ENCODE results near the gene KIF24. TPM values are rescaled to one million over a fixed set of nuclear protein-coding genes. Genes with fewer than 3 reads are reported as not detected.

Gene KIF24
- total RNA-seq, 1 experiment from 2014 or later: 3.9 TPM

DNA sequence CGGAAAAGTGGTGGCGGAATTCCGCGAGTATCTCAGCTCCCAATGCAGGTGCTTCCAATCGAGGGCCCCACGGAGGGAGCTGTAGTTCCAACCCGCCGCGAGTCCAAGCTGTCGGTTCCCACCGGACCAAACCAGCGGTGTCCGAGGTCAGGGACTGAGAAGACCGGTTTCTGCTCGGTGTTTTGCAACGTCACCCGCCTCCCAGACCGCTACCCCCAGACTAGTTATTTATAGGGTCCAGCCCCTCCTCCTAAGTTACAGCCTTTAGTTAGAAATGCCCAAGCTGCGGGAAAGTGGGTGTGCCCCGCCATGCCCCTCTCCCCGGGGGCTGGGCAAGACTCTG lies 48.3 kb upstream of the KIF24 start:
- TF ChIP-seq CTCF (IDR thresholded peaks at IDR 0.05; ENCODE audit: insufficient read depth in 1 of 2, low read depth in 1 of 2, low read length in 1 of 2, severe bottlenecking in 1 of 2, unreplicated experiment in 1 of 2): no peak
- Mint-ChIP-seq H3K9me3 (ENCODE audit: unreplicated experiment) (no peaks in the 10 kb centered on the region), H3K4me1 (ENCODE audit: low read depth, unreplicated experiment) (peaks cover 26% of the 10 kb centered on the region), H3K36me3 (ENCODE audit: insufficient read depth, unreplicated experiment) (peaks cover 17% of the 10 kb centered on the region), H3K4me3 (ENCODE audit: unreplicated experiment) (peak overlapping the region; percentile 88), H3K27me3 (ENCODE audit: insufficient read depth, unreplicated experiment) (no peaks in the 10 kb centered on the region), H3K27ac (ENCODE audit: unreplicated experiment) (peak overlapping the region; percentile 49)
- no peaks in the 10 kb centered on the region for H3K27me3 ChIP-seq (replicated peaks; ENCODE audit: control insufficient read depth, insufficient read depth, low read length)
- ChIA-PET POLR2A (interaction anchor here (1.0 to 1.4 kb wide), 3 partner anchors 25 to 50 kb away, joined by 4 to 8 read pairs (median 5); no protein-coding TSS in a partner anchor), CTCF (interaction anchor here (0.6 to 7.5 kb wide), 6 partner anchors 25 to 303 kb away, joined by 3 to 105 read pairs (median 6); no protein-coding TSS in a partner anchor)
- intact Hi-C loops (cut with micrococcal nuclease; ENCODE audit: unreplicated experiment): loop anchor here (1.0 to 5.0 kb wide), 5 partner anchors 48 to 330 kb away; partner anchors contain the start of genes DCAF12, DNAI1, FAM219A and KIF24
- H3K36me3 ChIP-seq (ENCODE audit: control insufficient read depth, insufficient read depth, low read length): no peaks in the 10 kb centered on the region; the same call in 1 of the 2 replicates
- H3K9me3 ChIP-seq: no peaks in the 10 kb centered on the region
- DNase-seq: peak; percentile 60 to 69
- peak overlapping the region; percentile 89 for H3K4me3 ChIP-seq (ENCODE audit: low read depth, low read length)
- H3K4me1 ChIP-seq: peaks cover 29% of the 10 kb centered on the region
- BruUV-seq (replicated peaks): no TSS peak

GRCh38 chr9:34376596-34377403 lies 47.7 kb upstream of the KIF24 start, which contains the start of gene MYORG:
Gene MYORG (minus strand): TSS chr9:34376898. CDS start chr9:34372943, 3,955 bp downstream.
- Mint-ChIP-seq H3K36me3 (ENCODE audit: insufficient read depth, unreplicated experiment) (peaks cover 23% of the 10 kb centered on the region), H3K27ac (ENCODE audit: unreplicated experiment) (peak within 1 kb of the TSS; percentile 49), H3K4me1 (ENCODE audit: low read depth, unreplicated experiment) (peaks cover 26% of the 10 kb centered on the region), H3K9me3 (ENCODE audit: unreplicated experiment) (no peaks in the 10 kb centered on the region), H3K27me3 (ENCODE audit: insufficient read depth, unreplicated experiment) (no peaks in the 10 kb centered on the region), H3K4me3 (ENCODE audit: unreplicated experiment) (peak within 1 kb of the TSS; percentile 88)
- Histone ChIP-seq H3K4me3 (ENCODE audit: low read depth, low read length) (peak within 1 kb of the TSS; percentile 89), H3K27me3 (replicated peaks; ENCODE audit: control insufficient read depth, insufficient read depth, low read length) (no peaks in the 10 kb centered on the region), H3K9me3 (no peaks in the 10 kb centered on the region; the same call in 1 of the 2 replicates), H3K4me1 (peaks cover 29% of the 10 kb centered on the region), H3K36me3 (ENCODE audit: control insufficient read depth, insufficient read depth, low read length) (peaks cover 2% of the 10 kb centered on the region)
- peak; percentile 99 for DNase-seq
- intact Hi-C loops (cut with micrococcal nuclease; ENCODE audit: unreplicated experiment): loop anchor here (1.0 to 5.0 kb wide), 5 partner anchors 47 to 329 kb away; partner anchors contain the start of genes DCAF12, DNAI1, FAM219A and KIF24
- CTCF ChIA-PET: interaction anchor here (0.6 to 7.5 kb wide), 7 partner anchors 24 to 302 kb away, joined by 3 to 105 read pairs (median 5); partner anchors contain the start of genes DNAI1 and FAM219A
- no TSS peak for BruUV-seq (replicated peaks)
- TF ChIP-seq CTCF (IDR thresholded peaks at IDR 0.05; ENCODE audit: insufficient read depth in 1 of 2, low read depth in 1 of 2, low read length in 1 of 2, severe bottlenecking in 1 of 2, unreplicated experiment in 1 of 2): no peak
- POLR2A ChIA-PET: interaction anchor here (0.6 to 1.5 kb wide), 6 partner anchors 24 to 100 kb away, joined by 3 to 8 read pairs (median 4); no protein-coding TSS in a partner anchor

- Mint-ChIP-seq H3K4me1 (ENCODE audit: low read depth, unreplicated experiment) (peaks cover 26% of the 10 kb centered on the region), H3K36me3 (ENCODE audit: insufficient read depth, unreplicated experiment) (peaks cover 31% of the 10 kb centered on the region), H3K9me3 (ENCODE audit: unreplicated experiment) (no peaks in the 10 kb centered on the region), H3K4me3 (ENCODE audit: unreplicated experiment) (peak overlapping the region; percentile 88), H3K27me3 (ENCODE audit: insufficient read depth, unreplicated experiment) (no peaks in the 10 kb centered on the region), H3K27ac (ENCODE audit: unreplicated experiment) (peak overlapping the region; percentile 49)
- intact Hi-C loops (cut with micrococcal nuclease; ENCODE audit: unreplicated experiment): loop anchor here (1.0 to 5.0 kb wide), 6 partner anchors 24 to 329 kb away; partner anchors contain the start of genes DNAI1, FAM219A and UBAP2
- ChIA-PET POLR2A (interaction anchor here (1.4 to 1.5 kb wide), 2 partner anchors 41 to 44 kb away, joined by 3 to 5 read pairs; no protein-coding TSS in a partner anchor), CTCF (interaction anchor here (0.5 to 7.5 kb wide), 6 partner anchors 26 to 257 kb away, joined by 3 to 105 read pairs (median 6); partner anchors contain the start of genes DNAI1 and FAM219A)
- H3K36me3 ChIP-seq (ENCODE audit: control insufficient read depth, insufficient read depth, low read length): peaks cover 6% of the 10 kb centered on the region
- TSS peak; percentile 69 for BruUV-seq (replicated peaks)
- no peaks in the 10 kb centered on the region; the same call in 1 of the 2 replicates for H3K9me3 ChIP-seq
- no peaks in the 10 kb centered on the region for H3K27me3 ChIP-seq (replicated peaks; ENCODE audit: control insufficient read depth, insufficient read depth, low read length)
- peak in 1 of 2 experiments; percentile 47 for TF ChIP-seq CTCF (IDR thresholded peaks at IDR 0.05; ENCODE audit: insufficient read depth in 1 of 2, low read depth in 1 of 2, low read length in 1 of 2, severe bottlenecking in 1 of 2, unreplicated experiment in 1 of 2)
- DNase-seq: peak; percentile 77 to 78
- peak overlapping the region; percentile 89 for H3K4me3 ChIP-seq (ENCODE audit: low read depth, low read length)
- peaks cover 29% of the 10 kb centered on the region for H3K4me1 ChIP-seq
Observed at GRCh38 chr9:34375901-34376595, 47.0 kb upstream of the KIF24 start.
